Neural crest cell (in vitro differentiated cells): ENCODE data around the gene RC3H1. TPM values are rescaled to one million over a fixed set of nuclear protein-coding genes. Genes with fewer than 3 reads are reported as not detected.
"Not testable (repeated sequence)": the region's sequence is repeated elsewhere in the genome, so short reads cannot be mapped to it uniquely, and the experiment has no call there.

Experiments used
- DNase-seq: peaks from one replicate; pipeline ENCODE4 v3.0.0; 2021; ENCODE audit warnings: low read depth, mixed read lengths, low spot score
- H3K27ac Mint-ChIP-seq: one replicate; pipeline ENCODE4 v1.8.0; 2021; ENCODE audit warnings: mild to moderate bottlenecking, mixed read lengths; ENCODE audit not compliant: unreplicated experiment
- H3K27me3 Mint-ChIP-seq: 2 replicates; pipeline ENCODE4 v1.8.0; 2021; ENCODE audit warnings: low read depth, mild to moderate bottlenecking, mixed read lengths
- H3K36me3 Mint-ChIP-seq: 2 replicates; pipeline ENCODE4 v1.8.0; 2021; ENCODE audit warnings: low read depth, mild to moderate bottlenecking, mixed read lengths
- H3K4me1 Mint-ChIP-seq: 2 replicates; pipeline ENCODE4 v1.8.0; 2021; ENCODE audit warnings: mixed read lengths
- H3K4me3 Mint-ChIP-seq: one replicate; pipeline ENCODE4 v1.8.0; 2021; ENCODE audit warnings: mild to moderate bottlenecking, mixed read lengths
- H3K9me3 Mint-ChIP-seq: 2 replicates; pipeline ENCODE4 v1.8.0; 2021; ENCODE audit warnings: mixed read lengths
- CTCF ChIP-seq: fragments of 200-600 bp; sonication (generic); conservative IDR thresholded peaks from 2 replicates; pipeline ENCODE4 v1.5.0; 2021; ENCODE audit warnings: antibody characterized with exemption, mild to moderate bottlenecking
- long read RNA-seq: library from polyadenylated mRNA; unstranded; transcript quantifications from one replicate; pipeline ENCODE4 v2.0.0, GENCODE V29; 2020
- total RNA-seq: library from RNA; stranded (reverse); gene quantifications from 2 replicates; pipeline ENCODE4 v1.2.1, GENCODE V29; 2021

Gene RC3H1
- total RNA-seq = 35.1 and 35.2 TPM in 2 replicates
- long read RNA-seq, partial matches to known transcripts = 1 of 3 reads
- long read RNA-seq, other reads (novel, unspliced or antisense) = 2 of 3 reads

- Mint-ChIP-seq H3K27ac (peak within 1 kb of the TSS; percentile 100), H3K36me3 (no peaks in the 10 kb centered on the region), H3K4me1 (peaks cover 43% of the 10 kb centered on the region), H3K4me3 (peak within 1 kb of the TSS; percentile 98), H3K27me3 (no peaks in the 10 kb centered on the region), H3K9me3 (no peaks in the 10 kb centered on the region)
- TF ChIP-seq CTCF = no peak
- peak; percentile 75 for DNase-seq
Observed at GRCh38 chr1:174022080-174022975, at the start of gene RC3H1. Gene RC3H1, minus strand, starts transcription at chr1:174022357. Its CDS starts 29,372 bp downstream, at chr1:173992985.

- Mint-ChIP-seq H3K36me3 (no peaks in the 10 kb centered on the region), H3K4me3 (no peak overlapping the region), H3K27me3 (no peaks in the 10 kb centered on the region), H3K4me1 (peaks cover 18% of the 10 kb centered on the region), H3K9me3 (no peaks in the 10 kb centered on the region), H3K27ac (no peak overlapping the region)
- no peak for TF ChIP-seq CTCF
- DNase-seq = no peak
Observed at GRCh38 chr1:174070614-174071013, 48.5 kb upstream of the RC3H1 start.

GRCh38 chr1:174068000-174068399 lies 45.8 kb upstream of the RC3H1 start:
- Mint-ChIP-seq H3K9me3 (no peaks in the 10 kb centered on the region), H3K36me3 (no peaks in the 10 kb centered on the region), H3K4me3 (no peak overlapping the region), H3K27ac (no peak overlapping the region), H3K27me3 (no peaks in the 10 kb centered on the region), H3K4me1 (peaks cover 12% of the 10 kb centered on the region)
- no peak for DNase-seq
- no peak for TF ChIP-seq CTCF

- Mint-ChIP-seq H3K4me3 (no peak overlapping the region), H3K27ac (no peak overlapping the region), H3K36me3 (no peaks in the 10 kb centered on the region), H3K27me3 (no peaks in the 10 kb centered on the region), H3K9me3 (peaks cover 2% of the 10 kb centered on the region), H3K4me1 (peaks cover 3% of the 10 kb centered on the region)
- no peak for TF ChIP-seq CTCF
- DNase-seq = no peak
Observed at GRCh38 chr1:174060090-174060489, 37.9 kb upstream of the RC3H1 start.

- peaks cover 2% of the 10 kb centered on the region for H3K9me3 Mint-ChIP-seq
- H3K4me3 Mint-ChIP-seq = no peak overlapping the region
- H3K36me3 Mint-ChIP-seq = no peaks in the 10 kb centered on the region
- H3K4me1 Mint-ChIP-seq = peaks cover 3% of the 10 kb centered on the region
- DNase-seq = no peak
- H3K27ac Mint-ChIP-seq = no peak overlapping the region
- H3K27me3 Mint-ChIP-seq = no peaks in the 10 kb centered on the region
- TF ChIP-seq CTCF = no peak
Observed at GRCh38 chr1:174058624-174059023, 36.5 kb upstream of the RC3H1 start.

- not testable (repeated sequence) for H3K4me3 Mint-ChIP-seq, DNase-seq, H3K36me3 Mint-ChIP-seq, H3K27ac Mint-ChIP-seq, H3K27me3 Mint-ChIP-seq, H3K9me3 Mint-ChIP-seq
- peaks cover 16% of the 10 kb centered on the region for H3K4me1 Mint-ChIP-seq
Observed at GRCh38 chr1:174056609-174057008, 34.5 kb upstream of the RC3H1 start.

GRCh38 chr1:174055797-174056196 lies 33.6 kb upstream of the RC3H1 start:
- H3K27me3 Mint-ChIP-seq, DNase-seq, H3K4me3 Mint-ChIP-seq, H3K36me3 Mint-ChIP-seq, H3K27ac Mint-ChIP-seq, H3K9me3 Mint-ChIP-seq: not testable (repeated sequence)
- peaks cover 16% of the 10 kb centered on the region for H3K4me1 Mint-ChIP-seq
